NCI-H187 (cell line): ENCODE results near the gene XXYLT1.
"Not testable (repeated sequence)": the region's sequence is repeated elsewhere in the genome, so short reads cannot be mapped to it uniquely, and the experiment has no call there.

Experiments
- DNase-seq, 2 experiments: peaks; one replicate each; lab custom pipeline; 2025; lab: John Stamatoyannopoulos, UW

Gene XXYLT1, protein sequence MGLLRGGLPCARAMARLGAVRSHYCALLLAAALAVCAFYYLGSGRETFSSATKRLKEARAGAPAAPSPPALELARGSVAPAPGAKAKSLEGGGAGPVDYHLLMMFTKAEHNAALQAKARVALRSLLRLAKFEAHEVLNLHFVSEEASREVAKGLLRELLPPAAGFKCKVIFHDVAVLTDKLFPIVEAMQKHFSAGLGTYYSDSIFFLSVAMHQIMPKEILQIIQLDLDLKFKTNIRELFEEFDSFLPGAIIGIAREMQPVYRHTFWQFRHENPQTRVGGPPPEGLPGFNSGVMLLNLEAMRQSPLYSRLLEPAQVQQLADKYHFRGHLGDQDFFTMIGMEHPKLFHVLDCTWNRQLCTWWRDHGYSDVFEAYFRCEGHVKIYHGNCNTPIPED

DNA sequence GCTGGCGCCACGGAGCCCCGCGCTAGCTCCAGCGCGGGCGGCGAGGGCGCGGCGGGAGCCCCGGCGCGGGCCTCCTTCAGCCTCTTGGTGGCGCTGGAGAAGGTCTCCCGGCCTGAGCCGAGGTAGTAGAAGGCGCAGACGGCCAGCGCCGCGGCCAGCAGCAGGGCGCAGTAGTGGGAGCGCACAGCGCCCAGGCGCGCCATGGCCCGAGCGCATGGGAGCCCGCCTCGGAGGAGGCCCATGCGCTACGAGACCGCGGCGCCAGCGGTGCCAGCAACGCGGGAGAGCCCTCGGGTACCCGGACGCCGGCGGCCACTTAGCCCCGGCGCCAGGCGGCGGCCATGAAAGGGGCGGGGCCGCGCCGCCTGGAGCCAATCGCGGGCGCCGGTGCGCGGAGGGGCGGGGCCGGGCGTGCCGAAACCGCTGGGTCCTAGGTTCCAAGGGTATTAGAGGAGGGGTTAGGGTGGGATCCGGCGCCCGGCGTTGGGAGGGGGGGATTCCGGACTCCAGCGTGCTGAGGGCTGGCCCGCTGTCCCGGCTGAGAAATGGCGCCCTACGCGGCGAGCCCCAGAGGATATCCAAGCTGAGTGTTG is at the start of gene XXYLT1:
TSS of gene XXYLT1 (minus strand) at position 343 of the 593 bp plus-strand sequence. CDS start at position 242, 101 bp downstream.
- DNase-seq, result peak; percentile 87 to 89

GRCh38 chr3:195319060-195319459 is 48.1 kb upstream of the XXYLT1 start:
- DNase-seq, result no peak

DNA sequence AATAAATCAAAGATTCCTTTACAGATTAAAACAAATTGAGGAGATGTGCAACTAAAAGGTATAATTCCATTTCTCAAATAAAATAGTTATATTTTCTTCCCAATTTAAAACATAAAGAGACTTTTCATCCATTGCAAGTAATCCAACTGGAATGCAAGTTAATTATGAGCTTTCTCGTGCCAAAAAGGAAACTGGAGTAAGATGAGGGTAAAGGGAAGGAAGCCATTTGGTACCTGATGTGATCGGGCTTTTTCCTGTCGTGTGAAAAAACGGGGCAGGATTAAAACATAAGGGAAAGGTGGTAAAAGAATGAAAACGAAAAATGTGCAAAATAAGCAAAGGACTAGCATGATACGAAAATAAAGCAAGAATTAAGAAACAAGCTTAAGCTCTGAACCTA is 41.8 kb upstream of the XXYLT1 start:
- DNase-seq, result no peak

GRCh38 chr3:195307711-195308110 is 36.8 kb upstream of the XXYLT1 start:
- DNase-seq, result no peak

GRCh38 chr3:195306369-195306768 is 35.4 kb upstream of the XXYLT1 start:
- DNase-seq, result no peak

- DNase-seq, result no peak
Measured at GRCh38 chr3:195302431-195302830, 31.5 kb upstream of the XXYLT1 start.

GRCh38 chr3:195297446-195297845 is 26.5 kb upstream of the XXYLT1 start:
- no peak for DNase-seq

DNA sequence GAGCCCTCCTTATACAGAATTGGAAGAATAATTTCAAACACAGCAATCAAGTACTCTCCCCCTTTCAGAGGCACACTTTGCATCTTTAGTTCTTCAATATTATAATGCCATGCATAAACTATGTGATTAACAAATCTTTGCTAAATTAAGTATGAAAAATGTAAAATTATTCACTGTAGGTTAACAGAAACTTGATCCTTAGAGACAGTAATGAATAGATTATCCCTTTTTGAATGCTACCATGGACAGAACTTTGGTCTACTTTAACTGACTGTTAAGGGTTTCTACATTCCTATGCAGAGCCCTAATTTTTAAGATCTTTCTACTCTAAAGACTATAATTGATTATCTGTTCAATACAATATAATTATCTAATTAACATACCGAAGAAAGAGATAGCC is 25.7 kb upstream of the XXYLT1 start:
- DNase-seq, result no peak

GRCh38 chr3:195291121-195291520 is 20.2 kb upstream of the XXYLT1 start:
- DNase-seq, result no peak

DNA sequence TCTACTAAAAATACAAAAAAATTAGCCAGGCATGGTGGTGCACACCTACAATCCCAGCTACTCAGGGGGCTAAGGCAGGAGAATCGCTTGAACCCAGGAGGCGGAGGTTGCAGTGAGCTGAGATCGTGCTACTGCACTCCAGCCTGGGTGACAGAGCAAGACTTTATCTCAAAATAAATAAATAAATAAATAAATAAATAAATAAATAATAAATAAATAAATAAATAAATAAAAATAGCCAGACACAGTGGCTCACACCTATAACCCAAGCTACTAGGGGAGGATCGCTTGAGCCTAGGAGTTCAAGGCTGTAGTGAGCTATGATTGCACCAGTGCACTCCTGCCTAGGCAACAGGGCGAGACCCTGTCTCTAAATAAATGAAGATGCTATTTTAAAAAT is 19.7 kb upstream of the XXYLT1 start:
- DNase-seq, result not testable (repeated sequence)

DNA sequence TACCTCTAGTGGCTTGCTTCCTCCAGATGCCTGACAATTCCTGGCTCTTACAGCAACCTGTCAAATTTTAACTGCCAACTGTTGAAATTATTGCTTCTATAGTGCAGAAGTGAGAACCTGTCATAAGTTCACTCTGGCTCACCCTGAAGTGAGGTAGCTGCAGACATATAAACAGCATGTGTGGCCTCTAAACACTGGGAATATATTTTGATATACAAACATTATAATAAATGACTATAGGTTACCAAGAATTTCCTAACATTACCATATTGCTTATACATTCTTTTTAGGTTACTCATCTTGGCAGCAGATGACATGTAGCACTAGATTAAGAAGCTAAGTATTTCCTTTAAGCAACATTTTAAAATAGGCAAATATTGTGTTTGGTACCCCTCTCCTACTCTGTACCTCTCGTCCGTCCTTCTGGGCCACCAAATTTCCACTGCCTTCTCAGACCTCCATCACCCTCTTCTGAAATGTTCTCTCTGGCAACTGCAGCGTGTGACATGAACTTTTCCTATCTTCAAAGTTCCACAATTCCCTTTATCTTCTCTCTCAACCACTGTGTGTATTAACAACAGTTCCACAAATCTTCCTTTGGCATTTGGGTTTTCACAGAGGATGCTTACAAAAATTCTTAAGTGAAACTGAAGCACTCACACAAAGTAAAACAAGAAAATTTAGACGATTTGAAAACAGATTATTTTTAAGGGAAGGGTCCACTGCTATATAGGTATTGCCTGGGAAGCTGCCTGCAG is 15.3 kb upstream of the XXYLT1 start:
- DNase-seq, result no peak

GRCh38 chr3:195285372-195285771 is 14.4 kb upstream of the XXYLT1 start:
- DNase-seq, result no peak

DNA sequence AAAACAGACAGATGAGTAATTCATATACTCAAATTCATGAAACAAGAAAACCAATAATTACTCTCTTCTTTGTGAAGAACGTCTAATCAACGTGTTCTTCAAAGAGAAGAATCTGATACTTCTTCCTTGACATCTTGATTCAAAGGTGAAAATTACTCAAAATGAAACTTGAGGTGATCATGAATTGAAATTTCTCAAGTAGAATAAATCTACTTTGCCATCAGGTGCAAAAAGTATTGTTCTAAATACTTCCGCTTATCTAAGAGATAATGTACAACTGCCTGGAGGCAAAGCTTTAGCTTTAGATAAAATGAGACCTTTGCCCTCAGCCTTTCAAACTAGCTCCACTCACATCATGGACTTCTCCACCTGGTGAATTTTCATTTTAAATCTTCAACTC is 13.9 kb upstream of the XXYLT1 start:
- no peak for DNase-seq

DNA sequence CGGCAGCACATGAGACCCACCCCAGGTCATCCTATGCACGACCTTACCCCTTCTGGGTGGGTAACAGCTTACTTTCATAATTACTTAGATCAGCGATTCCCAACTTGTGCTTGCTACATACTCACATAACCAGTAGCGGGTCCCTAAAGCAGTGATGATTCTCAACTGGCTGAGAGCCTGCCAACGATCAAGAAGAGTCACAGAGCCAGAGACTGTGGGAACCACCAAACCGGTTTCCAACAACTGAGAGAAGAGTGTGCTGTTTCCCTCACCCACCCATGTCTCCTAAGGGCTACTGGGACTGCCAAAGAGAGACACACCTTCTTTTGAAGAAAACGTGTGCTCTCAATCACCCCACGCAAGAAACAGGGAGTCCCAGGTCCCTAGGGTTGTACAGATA is 12.0 kb upstream of the XXYLT1 start:
- DNase-seq, result no peak

DNA sequence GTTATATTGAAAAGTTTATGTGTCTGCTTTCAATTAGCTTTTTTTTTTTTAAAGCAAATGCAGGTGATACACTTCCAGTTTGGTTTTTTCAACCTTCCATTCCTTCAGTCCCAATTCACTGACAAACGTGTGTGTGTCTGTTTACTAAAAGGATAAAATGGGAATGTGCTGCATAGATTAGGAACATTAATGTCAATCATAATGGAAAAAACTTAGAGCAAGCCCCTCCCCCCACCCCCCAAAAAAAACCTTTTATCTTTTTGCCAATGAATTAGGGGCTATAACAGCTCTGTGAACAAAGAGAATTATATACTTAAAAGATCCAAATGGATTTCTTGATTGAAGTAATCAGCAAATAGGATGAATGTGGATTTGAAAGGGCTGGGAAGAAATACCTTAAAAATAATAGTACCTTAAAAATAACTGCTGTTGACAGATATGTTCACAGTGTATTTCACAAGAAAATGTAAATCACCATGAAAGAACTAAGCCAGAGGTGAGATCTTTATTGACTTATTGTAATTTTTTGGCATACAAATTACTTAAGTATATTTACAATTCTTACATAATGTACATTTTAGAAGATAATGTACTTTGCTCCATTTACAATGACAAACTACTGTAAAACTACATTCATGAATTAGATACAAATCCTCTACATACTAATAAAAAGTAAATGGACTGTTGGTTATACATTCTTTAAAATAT is 3.5 kb upstream of the XXYLT1 start:
- DNase-seq, result no peak

GRCh38 chr3:195271410-195272243 is 668 bp upstream of the XXYLT1 start:
- peak; percentile 79 to 87 for DNase-seq

GRCh38 chr3:195270079-195270816 is 711 bp downstream of the XXYLT1 start:
- no peak for DNase-seq

DNA sequence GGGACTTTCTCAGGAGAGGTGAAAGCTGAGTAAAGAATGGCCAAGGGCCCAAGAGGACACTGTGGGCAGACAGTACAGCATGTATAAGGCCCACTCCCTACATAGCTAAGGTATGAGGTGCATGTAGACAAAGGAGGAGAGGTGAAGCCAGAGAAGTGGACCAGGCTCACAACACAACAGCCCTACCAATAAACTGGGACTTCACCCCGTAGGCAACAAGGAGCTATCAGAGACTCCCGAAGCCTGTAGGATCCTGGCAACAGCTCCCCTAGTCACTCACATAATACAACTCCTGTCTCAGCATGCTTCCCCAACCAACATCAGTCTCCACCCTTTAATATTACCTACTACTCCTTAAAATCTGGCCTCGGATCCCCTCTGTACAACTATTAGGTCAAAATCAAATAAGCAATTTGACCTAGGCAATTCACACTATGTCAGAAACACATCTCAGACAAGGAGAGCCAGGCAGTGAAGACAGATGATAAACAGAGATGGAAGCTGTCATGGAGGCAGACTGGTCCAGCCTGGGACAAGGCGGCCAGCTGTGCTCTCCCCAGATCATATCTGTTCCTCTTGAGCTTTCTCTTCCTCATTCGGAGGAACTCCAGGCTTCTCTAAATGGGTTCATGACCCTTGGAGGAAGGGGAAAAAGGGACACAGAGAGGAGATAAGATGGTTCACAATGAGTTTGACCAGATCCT is 1.4 kb downstream of the XXYLT1 start:
- DNase-seq, result no peak

DNA sequence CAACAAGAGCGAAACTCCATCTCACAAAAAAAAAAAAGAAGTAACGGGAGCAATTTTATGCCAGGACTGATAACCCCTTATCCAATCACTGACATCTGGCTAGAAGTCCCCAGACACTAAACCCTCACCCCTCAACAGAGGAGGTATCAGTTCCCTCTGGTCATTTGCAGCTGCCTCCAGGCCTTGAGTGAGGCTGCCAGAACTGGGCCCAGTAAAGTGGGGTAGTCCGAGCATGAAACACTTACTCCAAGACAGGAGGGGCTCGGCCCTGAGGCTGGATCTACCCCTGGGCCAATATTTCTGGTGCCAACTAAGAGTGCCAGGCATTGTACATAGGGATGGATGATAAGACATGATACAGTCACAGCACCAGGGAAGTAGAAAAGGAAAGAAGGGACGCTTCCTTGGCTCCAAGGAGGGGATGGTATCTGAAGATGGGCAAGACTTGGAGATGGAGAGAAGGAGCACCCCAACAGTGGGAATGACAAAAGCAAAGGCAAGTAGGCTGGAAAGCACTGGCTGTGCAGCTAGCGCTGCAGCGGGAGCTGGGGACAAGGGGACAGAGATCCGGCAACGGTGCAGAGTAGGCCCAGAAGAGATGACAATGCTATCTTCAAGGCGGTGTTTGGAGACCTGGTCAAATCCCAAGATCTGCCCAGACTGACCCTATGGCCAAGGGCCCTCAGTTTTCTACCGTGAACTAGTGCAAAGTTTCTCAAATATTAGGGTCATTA is 2.2 kb downstream of the XXYLT1 start:
- DNase-seq, result no peak
